ENCODE data around the gene KCNC4.

DNA sequence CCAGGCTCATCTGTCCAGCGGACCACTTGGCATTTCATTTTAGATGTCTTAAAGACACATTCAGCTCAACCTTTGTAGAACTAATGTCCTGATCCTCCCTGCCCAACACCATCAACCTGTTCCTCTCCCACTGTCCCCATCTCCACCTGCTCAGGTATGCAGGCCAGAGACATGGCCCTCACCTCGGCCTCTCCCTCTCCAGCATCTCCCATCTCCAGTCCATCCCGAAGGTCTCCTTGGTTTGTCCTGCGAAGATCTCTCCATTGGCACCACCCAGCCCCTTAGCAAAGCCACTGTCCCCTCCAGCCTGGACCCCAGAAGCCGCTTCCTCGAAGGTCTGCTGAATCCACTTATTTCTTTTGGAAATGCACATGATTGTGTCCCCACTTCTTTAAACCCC is 20.9 kb upstream of the KCNC4 start:
- TF ChIP-seq, protein P1, sequence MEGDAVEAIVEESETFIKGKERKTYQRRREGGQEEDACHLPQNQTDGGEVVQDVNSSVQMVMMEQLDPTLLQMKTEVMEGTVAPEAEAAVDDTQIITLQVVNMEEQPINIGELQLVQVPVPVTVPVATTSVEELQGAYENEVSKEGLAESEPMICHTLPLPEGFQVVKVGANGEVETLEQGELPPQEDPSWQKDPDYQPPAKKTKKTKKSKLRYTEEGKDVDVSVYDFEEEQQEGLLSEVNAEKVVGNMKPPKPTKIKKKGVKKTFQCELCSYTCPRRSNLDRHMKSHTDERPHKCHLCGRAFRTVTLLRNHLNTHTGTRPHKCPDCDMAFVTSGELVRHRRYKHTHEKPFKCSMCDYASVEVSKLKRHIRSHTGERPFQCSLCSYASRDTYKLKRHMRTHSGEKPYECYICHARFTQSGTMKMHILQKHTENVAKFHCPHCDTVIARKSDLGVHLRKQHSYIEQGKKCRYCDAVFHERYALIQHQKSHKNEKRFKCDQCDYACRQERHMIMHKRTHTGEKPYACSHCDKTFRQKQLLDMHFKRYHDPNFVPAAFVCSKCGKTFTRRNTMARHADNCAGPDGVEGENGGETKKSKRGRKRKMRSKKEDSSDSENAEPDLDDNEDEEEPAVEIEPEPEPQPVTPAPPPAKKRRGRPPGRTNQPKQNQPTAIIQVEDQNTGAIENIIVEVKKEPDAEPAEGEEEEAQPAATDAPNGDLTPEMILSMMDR (IDR thresholded peaks at IDR 0.05; ENCODE audit: insufficient read depth, low read length): no peak
- TF ChIP-seq, protein P2, sequence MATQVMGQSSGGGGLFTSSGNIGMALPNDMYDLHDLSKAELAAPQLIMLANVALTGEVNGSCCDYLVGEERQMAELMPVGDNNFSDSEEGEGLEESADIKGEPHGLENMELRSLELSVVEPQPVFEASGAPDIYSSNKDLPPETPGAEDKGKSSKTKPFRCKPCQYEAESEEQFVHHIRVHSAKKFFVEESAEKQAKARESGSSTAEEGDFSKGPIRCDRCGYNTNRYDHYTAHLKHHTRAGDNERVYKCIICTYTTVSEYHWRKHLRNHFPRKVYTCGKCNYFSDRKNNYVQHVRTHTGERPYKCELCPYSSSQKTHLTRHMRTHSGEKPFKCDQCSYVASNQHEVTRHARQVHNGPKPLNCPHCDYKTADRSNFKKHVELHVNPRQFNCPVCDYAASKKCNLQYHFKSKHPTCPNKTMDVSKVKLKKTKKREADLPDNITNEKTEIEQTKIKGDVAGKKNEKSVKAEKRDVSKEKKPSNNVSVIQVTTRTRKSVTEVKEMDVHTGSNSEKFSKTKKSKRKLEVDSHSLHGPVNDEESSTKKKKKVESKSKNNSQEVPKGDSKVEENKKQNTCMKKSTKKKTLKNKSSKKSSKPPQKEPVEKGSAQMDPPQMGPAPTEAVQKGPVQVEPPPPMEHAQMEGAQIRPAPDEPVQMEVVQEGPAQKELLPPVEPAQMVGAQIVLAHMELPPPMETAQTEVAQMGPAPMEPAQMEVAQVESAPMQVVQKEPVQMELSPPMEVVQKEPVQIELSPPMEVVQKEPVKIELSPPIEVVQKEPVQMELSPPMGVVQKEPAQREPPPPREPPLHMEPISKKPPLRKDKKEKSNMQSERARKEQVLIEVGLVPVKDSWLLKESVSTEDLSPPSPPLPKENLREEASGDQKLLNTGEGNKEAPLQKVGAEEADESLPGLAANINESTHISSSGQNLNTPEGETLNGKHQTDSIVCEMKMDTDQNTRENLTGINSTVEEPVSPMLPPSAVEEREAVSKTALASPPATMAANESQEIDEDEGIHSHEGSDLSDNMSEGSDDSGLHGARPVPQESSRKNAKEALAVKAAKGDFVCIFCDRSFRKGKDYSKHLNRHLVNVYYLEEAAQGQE (IDR thresholded peaks at IDR 0.05; ENCODE audit: insufficient replicate concordance, low read depth): no peak
- no peak for TF ChIP-seq SPI1 (IDR thresholded peaks at IDR 0.05; ENCODE audit: borderline replicate concordance, low read depth)
- no peak for TF ChIP-seq POLR2AphosphoS5 (IDR thresholded peaks at IDR 0.05; ENCODE audit: low read depth)
- no peak for TF ChIP-seq GABPA (IDR thresholded peaks at IDR 0.05; ENCODE audit: low read depth)
